Measurements from ENCODE around the gene YDJC. TPM values are rescaled to one million over a fixed set of nuclear protein-coding genes. Genes with fewer than 3 reads are reported as not detected.
A peak's percentile ranks its signal among the peaks of the same experiment; 100 is the strongest.

YDJC gene
- total and polyA plus RNA-seq, 2 of the 8 experiments (the other 6 are each of a cell fraction or from before 2014, with no cell fraction given), result 36.7 to 45.2 TPM

GRCh38 chr22:21657020-21657359, 27.2 kb upstream of the YDJC start:
- H3K4ac ChIP-seq (replicated peaks; ENCODE audit: insufficient read length, low read depth, low read length), result no peak overlapping the region
- H3K9ac ChIP-seq (replicated peaks in 1 of 4; ENCODE audit: extremely low read depth in 1 of 4, low read depth in 3 of 4, low read length in 3 of 4), result peak overlapping the region in 1 of 4 experiments; percentile 13; a peak in 1 of 7 replicates
- TF ChIP-seq POU5F1 (IDR thresholded peaks at IDR 0.05; ENCODE audit: low read depth, low read length) (no peak), CTBP2 (IDR thresholded peaks at IDR 0.05; ENCODE audit: borderline replicate concordance, insufficient read depth, insufficient read length, low read length) (peak; percentile 13), SIX5 (IDR thresholded peaks at IDR 0.05; ENCODE audit: low read depth, low read length) (no peak), RAD21 (IDR thresholded peaks at IDR 0.05 in 1 of 2, conservative IDR thresholded peaks at IDR 0.05 in 1 of 2; ENCODE audit: low read depth in 2 of 2, low read length in 2 of 2) (no peak), ASH2L (IDR thresholded peaks at IDR 0.05; ENCODE audit: low read length) (peak; percentile 57), CBX8 (IDR thresholded peaks at IDR 0.05; ENCODE audit: borderline replicate concordance, low read depth, low read length) (no peak), CHD2 (IDR thresholded peaks at IDR 0.05; ENCODE audit: low read length) (no peak), SIN3A (conservative IDR thresholded peaks at IDR 0.05 in 1 of 2, IDR thresholded peaks at IDR 0.05 in 1 of 2; ENCODE audit: low read depth in 1 of 2, low read length in 2 of 2) (no peak), POLR2A (IDR thresholded peaks at IDR 0.05; ENCODE audit: control extremely low read depth in 1 of 2, low read depth in 2 of 2, low read length in 2 of 2) (no peak)

More at GRCh38 chr22:21657020-21657359, 27.2 kb upstream of the YDJC start:
- Histone ChIP-seq H3K56ac (replicated peaks; ENCODE audit: insufficient read length, low read depth, low read length) (no peak overlapping the region), H3K27ac (ENCODE audit: low read depth, low read length) (peak overlapping the region; percentile 48; the same call in 1 of the 2 replicates), H3K14ac (ENCODE audit: insufficient read length) (no peak overlapping the region), H3K23ac (ENCODE audit: insufficient read length) (no peak overlapping the region), H4K91ac (replicated peaks; ENCODE audit: insufficient read length, low read length) (no peak overlapping the region), H3K79me2 (ENCODE audit: control insufficient read depth in 1 of 2, insufficient read depth in 2 of 2, low read length in 2 of 2) (peaks cover 0 to 4% of the 10 kb centered on the region in 2 experiments; a peak in 1 of 4 replicates), H2AFZ (ENCODE audit: low read length) (no peak overlapping the region), H3K27me3 (replicated peaks in 1 of 4; ENCODE audit: control insufficient read depth in 3 of 4, extremely low read depth in 1 of 4, insufficient read depth in 3 of 4, low read length in 3 of 4) (no peaks in the 10 kb centered on the region; a peak in 1 of 7 replicates), H3K79me1 (ENCODE audit: low read depth, low read length) (0 out of 2 replicates have a peak, but pooled peaks cover 5% of the 10 kb centered on the region), H4K8ac (ENCODE audit: extremely low read depth, insufficient read depth, low read length) (0 out of 2 replicates have a peak overlapping the region, but pooled peaks have one; percentile 63), H2BK5ac (ENCODE audit: low read depth, low read length) (0 out of 2 replicates have a peak overlapping the region, but pooled peaks have one; percentile 38), H2AK5ac (ENCODE audit: low read depth, low read length) (0 out of 2 replicates have a peak overlapping the region, but pooled peaks have one; percentile 34), H3K9me3 (ENCODE audit: insufficient read depth in 2 of 2, low read depth in 1 of 2, low read length in 1 of 2) (no peaks in the 10 kb centered on the region), H2BK120ac (replicated peaks; ENCODE audit: low read depth, low read length) (no peak overlapping the region), H2BK15ac (ENCODE audit: low read length) (no peak overlapping the region), H3K36me3 (ENCODE audit: control insufficient read depth in 2 of 4, insufficient read depth in 4 of 4, low read length in 3 of 4) (peaks cover 10 to 18% (median 14%) of the 10 kb centered on the region in 4 experiments; a peak in 6 of 8 replicates), H3K18ac (ENCODE audit: extremely low read depth, low read length) (peak overlapping the region; percentile 48; the same call in 1 of the 2 replicates), H3K23me2 (ENCODE audit: low read depth, low read length) (peaks cover 13% of the 10 kb centered on the region; the same call in 1 of the 2 replicates), H3K4me1 (replicated peaks in 1 of 4; ENCODE audit: control insufficient read depth in 3 of 4, insufficient read depth in 4 of 4, low read length in 3 of 4) (peaks cover 0 to 14% (median 6%) of the 10 kb centered on the region in 4 experiments; a peak in 6 of 7 replicates), H3K4me3 (ENCODE audit: extremely low read depth in 1 of 4, insufficient read depth in 2 of 4, low read depth in 3 of 4, low read length in 4 of 4) (peak overlapping the region; percentile 41 to 64 (median 52); a peak in 6 of 8 replicates), H4K5ac (ENCODE audit: insufficient read length, low read depth, low read length) (peak overlapping the region; percentile 19), H3K4me2 (ENCODE audit: insufficient read depth in 1 of 2, low read depth in 2 of 2, low read length in 2 of 2) (peak overlapping the region; percentile 89 to 95), H4K20me1 (replicated peaks in 1 of 2; ENCODE audit: control insufficient read depth in 1 of 2, insufficient read depth in 2 of 2, low read length in 2 of 2) (peaks cover 9 to 11% of the 10 kb centered on the region in 2 experiments), H2BK12ac (ENCODE audit: low read depth, low read length) (peak overlapping the region; percentile 3; the same call in 1 of the 2 replicates), H2BK20ac (ENCODE audit: low read length) (no peak overlapping the region)
- ChIA-PET POLR2A (ENCODE audit: partially characterized antibody) (interaction anchor here (0.9 to 2.2 kb wide), 5 partner anchors 8 to 23 kb away, joined by 3 to 8 read pairs (median 5); partner anchors contain the start of gene PPIL2), CTCF (ENCODE audit: partially characterized antibody) (interaction anchor here (0.6 to 1.7 kb wide), 5 partner anchors 10 to 41 kb away, joined by 3 to 9 read pairs (median 3); no protein-coding TSS in a partner anchor)
- FAIRE-seq (no peak), DNase-seq (ENCODE audit: low read depth in 1 of 2, low spot score in 2 of 2) (no peak)
- 35% methylated on average over 16 of the region's 17 CpGs; no CpG with 5 or more reads in 1 of the 2 experiments for WGBS, 2 experiments (ENCODE audit: extremely low coverage in 1 of 2, insufficient coverage in 1 of 2, insufficient read length in 1 of 2, insufficient replicate concordance in 2 of 2, low coverage in 1 of 2, low lambda C conversion rate in 2 of 2, missing lambda C conversion rate in 1 of 2)

All from H1 (cell line).